DND-41 (cell line): ENCODE measurements around the gene SMIM9.

Source experiments
- ATAC-seq: fragments of 200-7000 bp; cut with Tn5 transposase; 3 replicates; pipeline ENCODE4 v1.9.1; 2021; ENCODE audit warnings: low read depth; ENCODE audit not compliant: insufficient read depth
- DNase-seq: peaks from one replicate; pipeline ENCODE4 v3.0.0-alpha.2; 2020
- H2AFZ ChIP-seq: 2 replicates; pipeline ENCODE4 v1.6.0; 2012; ENCODE audit warnings: low read depth, low read length
- H3K27ac ChIP-seq: 2 replicates; pipeline ENCODE4 v1.5.1; 2012; ENCODE audit warnings: low read length, inconsistent platforms
- H3K27me3 ChIP-seq: fragments of 200-600 bp; sonication (generic); 2 replicates; pipeline ENCODE4 v1.6.0; 2012; ENCODE audit warnings: low read length, mild to moderate bottlenecking, inconsistent platforms; ENCODE audit not compliant: insufficient read depth, poor library complexity
- H3K36me3 ChIP-seq: 2 replicates; pipeline ENCODE4 v1.5.1; 2012; ENCODE audit warnings: low read length, inconsistent platforms; ENCODE audit not compliant: insufficient read depth
- H3K4me1 ChIP-seq: 2 replicates; pipeline ENCODE4 v1.5.1; 2012; ENCODE audit warnings: mild to moderate bottlenecking, low read length; ENCODE audit not compliant: insufficient read depth
- H3K4me2 ChIP-seq: 2 replicates; pipeline ENCODE4 v1.6.0; 2012; ENCODE audit warnings: mild to moderate bottlenecking, moderate library complexity, low read length, inconsistent platforms; ENCODE audit not compliant: insufficient read depth
- H3K4me3 ChIP-seq, 2 experiments: fragments of 200-600 bp in 1 of 2; shearing (Covaris generic) in 1 of 2; 2 replicates each; pipeline ENCODE4 v1.5.1; 2012 to 2016; ENCODE audit warnings: inconsistent platforms in 2 of 2, low read length in 2 of 2, mild to moderate bottlenecking in 2 of 2, low read depth in 1 of 2, moderate library complexity in 1 of 2
- H3K79me2 ChIP-seq: 2 replicates; pipeline ENCODE4 v1.6.0; 2012; ENCODE audit warnings: low read length, inconsistent platforms; ENCODE audit not compliant: insufficient read depth
- H3K9ac ChIP-seq: 2 replicates; pipeline ENCODE4 v1.6.0; 2012; ENCODE audit warnings: low read depth, mild to moderate bottlenecking, inconsistent platforms, low read length, moderate library complexity
- H3K9me3 ChIP-seq: 2 replicates; pipeline ENCODE4 v1.5.1; 2012; ENCODE audit warnings: low read length, moderate library complexity, mild to moderate bottlenecking, inconsistent platforms; ENCODE audit not compliant: insufficient read depth, severe bottlenecking
- H4K20me1 ChIP-seq: 2 replicates; pipeline ENCODE4 v1.6.0; 2012; ENCODE audit warnings: low read length; ENCODE audit not compliant: insufficient read depth
- CTCF ChIP-seq: IDR thresholded peaks from 2 replicates; pipeline ENCODE4 v1.5.1; 2012; ENCODE audit warnings: borderline replicate concordance, low read length, moderate library complexity, mild to moderate bottlenecking; ENCODE audit not compliant: poor library complexity, severe bottlenecking; ENCODE audit errors: extremely low read depth
- EZH2 ChIP-seq: IDR thresholded peaks from 3 replicates; pipeline ENCODE4 v1.6.1; 2012; ENCODE audit warnings: borderline replicate concordance, low read depth, mild to moderate bottlenecking, moderate library complexity, low read length, inconsistent platforms; ENCODE audit not compliant: severe bottlenecking

SMIM9 gene

GRCh38 chrX:154855256-154855655 is 20.8 kb upstream of the SMIM9 start:
- ATAC-seq, result no peak
- DNase-seq, result no peak
- TF ChIP-seq CTCF (no peak), EZH2 (no peak)
- no peak overlapping the region for H3K27ac ChIP-seq
- no peak overlapping the region for H3K4me2 ChIP-seq
- H4K20me1 ChIP-seq, result no peaks in the 10 kb centered on the region
- H3K27me3 ChIP-seq, result no peaks in the 10 kb centered on the region
- H2AFZ ChIP-seq, result no peak overlapping the region
- no peaks in the 10 kb centered on the region for H3K36me3 ChIP-seq
- H3K9me3 ChIP-seq, result no peaks in the 10 kb centered on the region
- no peak overlapping the region for H3K9ac ChIP-seq
- H3K79me2 ChIP-seq, result no peaks in the 10 kb centered on the region
- no peak overlapping the region for H3K4me3 ChIP-seq
- no peaks in the 10 kb centered on the region for H3K4me1 ChIP-seq

- no peaks in the 10 kb centered on the region for H3K36me3 ChIP-seq
- DNase-seq (no peak), ATAC-seq (no peak)
- H4K20me1 ChIP-seq, result no peaks in the 10 kb centered on the region
- H2AFZ ChIP-seq, result no peak overlapping the region
- H3K9me3 ChIP-seq, result no peaks in the 10 kb centered on the region
- no peak overlapping the region for H3K4me2 ChIP-seq
- no peaks in the 10 kb centered on the region for H3K4me1 ChIP-seq
- no peak overlapping the region for H3K27ac ChIP-seq
- H3K9ac ChIP-seq, result no peak overlapping the region
- H3K79me2 ChIP-seq, result no peaks in the 10 kb centered on the region
- TF ChIP-seq CTCF, result no peak
- no peak for TF ChIP-seq EZH2
- H3K27me3 ChIP-seq, result no peaks in the 10 kb centered on the region
- no peak overlapping the region for H3K4me3 ChIP-seq
Observed at GRCh38 chrX:154850957-154851611, 16.6 kb upstream of the SMIM9 start.

GRCh38 chrX:154840856-154841255 is 6.4 kb upstream of the SMIM9 start:
- Histone ChIP-seq H2AFZ (no peak overlapping the region), H3K4me3 (no peak overlapping the region), H3K36me3 (no peaks in the 10 kb centered on the region), H3K27ac (no peak overlapping the region), H3K9me3 (no peaks in the 10 kb centered on the region), H4K20me1 (no peaks in the 10 kb centered on the region), H3K79me2 (no peaks in the 10 kb centered on the region), H3K9ac (no peak overlapping the region), H3K4me1 (no peaks in the 10 kb centered on the region), H3K27me3 (no peaks in the 10 kb centered on the region), H3K4me2 (no peak overlapping the region)
- ATAC-seq (peak; percentile 79), DNase-seq (peak; percentile 16)
- TF ChIP-seq EZH2 (no peak), CTCF (peak; percentile 67)
